GM21381 (cell line): ENCODE data around the gene KRTAP12-3.
"Not testable (repeated sequence)": the region's sequence is repeated elsewhere in the genome, so short reads cannot be mapped to it uniquely, and the experiment has no call there.

Experiments
- ATAC-seq: cut with Tn5 transposase; IDR thresholded peaks from one replicate; pipeline ENCODE4 v1.9.1; 2021; ENCODE audit warnings: mild to moderate bottlenecking, moderate library complexity; ENCODE audit not compliant: unreplicated experiment

KRTAP12-3 gene, protein sequence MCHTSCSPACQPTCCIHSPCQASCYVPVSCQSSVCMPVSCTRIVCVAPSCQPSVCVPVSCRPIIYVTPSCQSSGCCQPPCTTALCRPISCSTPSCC

DNA sequence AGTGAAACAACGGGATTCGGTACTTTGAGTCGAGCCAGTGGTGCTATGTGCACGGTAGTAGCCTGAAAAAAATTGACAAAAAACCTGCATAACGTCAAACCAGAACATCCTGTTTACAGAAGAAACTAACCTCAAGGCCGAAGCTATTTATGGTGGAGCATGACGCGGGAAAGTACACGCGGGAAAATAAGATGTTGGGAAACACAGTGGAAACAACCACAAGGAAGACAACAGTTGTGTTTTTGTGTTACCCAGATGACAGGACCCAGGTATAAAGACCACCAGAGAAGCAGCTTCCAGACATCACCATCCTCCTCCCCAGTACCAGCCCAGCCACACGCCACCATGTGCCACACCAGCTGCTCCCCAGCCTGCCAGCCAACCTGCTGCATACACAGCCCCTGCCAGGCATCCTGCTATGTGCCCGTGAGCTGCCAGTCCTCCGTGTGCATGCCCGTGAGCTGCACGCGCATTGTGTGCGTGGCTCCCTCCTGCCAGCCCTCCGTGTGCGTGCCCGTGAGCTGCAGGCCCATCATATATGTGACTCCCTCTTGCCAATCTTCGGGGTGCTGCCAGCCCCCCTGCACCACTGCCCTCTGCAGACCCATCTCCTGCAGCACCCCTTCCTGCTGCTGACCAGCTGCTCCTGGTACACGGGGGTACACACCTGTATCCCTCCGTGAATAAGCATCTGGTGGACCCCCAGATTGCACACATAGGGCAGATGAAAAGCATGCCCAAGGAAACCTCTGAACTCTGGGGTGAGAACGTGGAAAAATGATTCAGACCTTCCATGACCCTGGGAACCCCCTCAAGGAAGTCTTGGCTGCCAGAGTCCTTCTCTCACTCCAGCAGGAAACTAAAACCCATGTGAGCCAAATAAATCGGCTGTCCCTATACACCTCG, at the start of gene KRTAP12-3:
TSS of gene KRTAP12-3 (plus strand) at position 298 of the 906 bp plus-strand sequence. CDS start at position 346, 48 bp downstream.
- ATAC-seq: no peak

- no peak for ATAC-seq
Measured at GRCh38 chr21:44609193-44609592, 48.5 kb upstream of the KRTAP12-3 start.

DNA sequence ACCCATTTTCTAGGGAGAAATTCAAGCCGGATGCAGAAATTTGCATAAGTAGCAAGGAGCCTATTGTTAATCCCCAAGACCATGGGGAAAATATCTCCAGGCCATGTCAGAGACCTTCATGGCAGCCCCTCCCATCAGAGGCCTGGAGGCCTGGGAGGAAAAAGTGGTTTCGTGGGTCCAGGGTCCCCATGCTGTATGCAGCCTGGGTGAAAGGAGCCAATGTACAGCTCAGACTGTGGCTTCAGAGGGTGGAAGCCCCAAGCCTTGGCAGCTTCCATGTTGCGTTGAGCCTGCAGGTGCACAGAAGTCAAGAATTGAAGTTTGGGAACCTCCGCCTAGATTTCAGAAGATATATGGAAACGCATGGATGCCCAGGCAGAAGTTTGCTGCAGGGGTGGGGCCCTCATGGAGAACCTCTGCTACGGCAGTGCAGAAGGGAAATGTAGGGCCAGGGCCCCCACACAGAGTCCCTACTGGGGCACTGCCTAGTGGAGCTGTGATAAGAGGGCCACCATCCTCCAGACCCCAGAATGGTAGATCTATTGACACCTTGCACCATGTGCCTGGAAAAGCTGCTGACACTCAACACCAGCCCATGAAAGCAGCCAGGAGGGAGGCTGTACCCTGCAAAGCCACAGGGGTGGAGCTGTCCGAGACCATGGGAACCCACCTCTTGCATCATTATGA, 47.4 kb upstream of the KRTAP12-3 start:
- not testable (repeated sequence) for ATAC-seq

- ATAC-seq: no peak
Measured at GRCh38 chr21:44611551-44611950, 46.2 kb upstream of the KRTAP12-3 start.

GRCh38 chr21:44612029-44612486, 45.7 kb upstream of the KRTAP12-3 start, which contains the start of gene KRTAP10-8:
TSS of gene KRTAP10-8 (plus strand) at chr21:44612079. CDS start at chr21:44612101, 22 bp downstream.
- ATAC-seq: no peak

DNA sequence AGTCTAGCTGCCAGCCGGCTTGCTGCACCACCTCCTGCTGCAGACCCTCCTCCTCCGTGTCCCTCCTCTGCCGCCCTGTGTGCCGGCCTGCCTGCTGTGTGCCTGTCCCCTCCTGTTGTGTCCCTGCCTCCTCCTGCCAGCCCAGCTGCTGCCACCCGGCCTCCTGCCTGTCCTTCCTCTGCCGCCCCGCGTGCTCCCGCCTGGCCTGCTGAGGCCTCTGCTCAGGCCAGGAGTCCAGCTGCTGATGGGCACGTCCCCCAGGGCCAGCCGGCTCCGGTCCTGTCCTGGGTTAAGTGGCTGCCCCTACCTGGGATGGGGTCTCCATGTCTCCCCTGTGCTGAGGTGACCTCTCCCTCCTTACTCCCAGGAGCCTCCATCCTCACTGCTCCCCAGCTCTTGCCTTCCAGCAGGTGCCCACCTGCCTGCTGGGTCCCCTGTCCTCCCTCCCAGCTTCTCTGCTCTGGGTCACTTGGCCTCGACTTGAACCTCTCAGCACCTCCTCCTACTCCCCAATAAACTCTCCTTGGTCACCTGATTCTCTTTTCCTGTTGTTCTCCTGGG, 45.0 kb upstream of the KRTAP12-3 start:
- no peak for ATAC-seq

- no peak for ATAC-seq
Measured at GRCh38 chr21:44613386-44614155, 44.2 kb upstream of the KRTAP12-3 start.

GRCh38 chr21:44614161-44614631, 43.5 kb upstream of the KRTAP12-3 start:
- no peak for ATAC-seq

DNA sequence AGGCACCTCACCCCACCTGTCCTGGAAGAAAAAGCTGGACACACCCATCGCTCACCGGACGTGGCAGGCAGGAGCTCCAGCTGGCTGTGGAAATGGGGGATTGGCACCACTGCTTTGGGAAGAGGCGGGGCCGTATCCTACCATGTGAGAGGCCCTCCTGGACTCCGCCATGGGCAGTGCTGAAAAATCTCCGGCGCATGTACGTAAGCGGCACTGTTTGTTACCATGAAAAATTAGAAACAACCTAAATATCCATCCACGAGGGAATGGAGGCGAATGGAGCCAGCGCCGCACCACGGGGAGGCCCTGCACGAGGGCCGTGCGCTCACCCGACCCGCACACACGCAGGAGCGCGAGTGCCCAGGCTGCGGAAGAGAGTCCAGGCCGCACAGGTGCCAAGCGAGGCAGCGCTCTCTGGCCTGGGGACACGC, 42.8 kb upstream of the KRTAP12-3 start:
- ATAC-seq: no peak

- ATAC-seq: no peak
Measured at GRCh38 chr21:44615466-44615865, 42.3 kb upstream of the KRTAP12-3 start.

DNA sequence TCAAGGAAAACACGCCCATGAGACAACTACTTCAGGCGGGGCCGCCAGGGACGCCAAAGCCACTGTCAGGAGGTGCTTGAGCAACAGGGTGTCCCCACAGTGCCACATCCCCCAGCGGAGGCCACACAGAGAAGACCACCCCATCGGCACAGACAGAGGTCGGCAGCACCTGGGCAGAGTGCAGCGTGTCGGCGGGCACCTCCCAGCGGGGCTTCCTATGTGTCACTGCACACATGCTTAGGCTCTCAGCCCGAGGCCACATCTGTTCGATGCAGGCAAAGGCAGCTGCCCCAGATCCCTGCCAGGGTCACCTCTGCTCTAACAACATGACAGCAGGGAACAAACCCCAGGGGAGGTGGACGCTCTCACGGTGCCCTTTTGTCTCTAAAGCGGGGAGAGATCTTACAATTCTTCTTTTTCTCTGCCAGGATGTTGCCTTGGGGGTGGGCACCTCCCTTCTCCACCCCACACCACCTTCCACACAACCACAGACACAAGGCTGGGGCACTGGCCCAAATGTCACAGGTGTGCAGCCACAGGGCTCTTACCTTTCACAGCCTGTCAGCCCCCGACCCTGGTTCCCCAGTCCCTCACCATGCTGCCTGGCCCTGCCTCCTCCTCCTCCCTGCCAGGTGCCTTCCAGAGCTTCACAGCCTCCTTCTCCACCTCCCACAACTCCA, 41.7 kb upstream of the KRTAP12-3 start:
- ATAC-seq: no peak

DNA sequence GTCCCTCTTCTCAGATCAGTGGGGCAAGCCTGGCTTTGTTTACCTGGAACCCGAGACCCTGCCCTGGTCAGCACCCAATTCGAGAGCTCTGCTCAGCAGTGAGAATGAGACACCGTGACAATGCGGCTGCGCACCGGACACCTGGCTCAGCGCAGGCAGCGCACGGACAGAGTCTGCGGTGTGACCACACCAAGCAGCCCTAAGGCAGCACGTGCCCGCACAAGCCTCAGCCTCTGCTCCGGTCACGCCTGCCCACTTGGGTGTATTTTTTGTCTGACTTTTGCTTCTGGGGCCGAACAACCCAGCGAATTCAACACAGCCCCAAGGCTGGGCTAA, 41.2 kb upstream of the KRTAP12-3 start:
- ATAC-seq: no peak

DNA sequence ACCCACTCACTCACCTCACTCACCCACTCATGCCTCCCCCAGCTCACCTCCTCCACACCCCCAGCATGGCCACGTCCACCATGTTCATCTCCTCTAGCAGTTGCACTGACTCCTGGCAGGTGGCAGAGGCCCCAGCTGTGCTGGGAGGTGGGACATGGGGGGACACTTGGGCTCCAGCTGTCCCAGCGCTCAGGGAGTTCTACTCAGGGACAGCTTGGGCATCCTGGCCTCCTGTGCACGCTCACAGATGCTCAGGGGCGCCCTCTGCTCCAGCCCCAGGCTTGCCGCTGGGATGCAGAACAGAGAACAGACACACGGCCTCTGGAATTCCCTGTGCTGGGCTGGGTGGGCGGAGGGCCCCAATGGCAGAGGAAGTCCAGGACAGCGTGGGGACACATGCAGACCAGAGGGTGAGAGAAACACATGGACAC, 40.6 kb upstream of the KRTAP12-3 start:
- ATAC-seq: no peak

GRCh38 chr21:44618504-44618903, 39.2 kb upstream of the KRTAP12-3 start:
- ATAC-seq: no peak

GRCh38 chr21:44618909-44619308, 38.8 kb upstream of the KRTAP12-3 start:
- ATAC-seq: no peak

DNA sequence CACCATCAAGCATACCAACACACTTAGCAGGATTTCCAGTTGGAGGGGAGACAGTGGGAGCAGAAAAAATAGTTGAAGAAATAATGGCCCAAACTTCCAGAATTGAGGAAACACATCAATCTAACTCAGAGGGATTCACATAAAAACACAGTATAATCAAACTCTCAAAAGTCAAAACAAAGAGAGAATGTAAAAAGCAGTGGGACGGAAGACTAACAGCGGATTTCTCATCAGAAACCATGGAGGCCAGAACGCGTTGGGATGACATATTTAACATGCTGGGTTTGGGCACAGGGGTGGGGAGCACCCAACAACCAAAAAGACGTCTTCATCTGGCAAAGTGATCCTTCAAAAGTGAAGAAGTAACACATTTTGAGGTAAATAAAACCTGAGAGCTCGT, 37.8 kb upstream of the KRTAP12-3 start:
- no peak for ATAC-seq

DNA sequence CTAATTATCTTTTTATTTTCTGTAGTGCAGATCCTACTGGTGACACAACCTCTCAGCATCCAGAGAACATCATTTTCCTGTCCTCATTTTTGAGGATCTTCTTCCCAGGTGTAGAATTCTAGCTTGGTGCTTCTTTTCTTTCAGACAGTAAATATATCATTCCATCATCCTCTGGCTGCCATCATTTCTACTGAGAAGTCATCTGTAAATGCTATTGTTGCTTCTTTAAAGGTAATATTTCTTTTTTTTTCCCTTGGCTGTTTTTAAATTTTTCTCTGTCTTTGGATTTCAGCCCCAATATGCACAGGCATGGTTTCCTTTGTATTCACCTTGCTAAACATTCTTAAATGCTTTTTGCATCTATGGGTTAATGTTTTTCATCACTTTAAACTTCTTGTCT, 34.2 kb upstream of the KRTAP12-3 start:
- ATAC-seq: no peak

- no peak for ATAC-seq
Measured at GRCh38 chr21:44625756-44626155, 32.0 kb upstream of the KRTAP12-3 start.

DNA sequence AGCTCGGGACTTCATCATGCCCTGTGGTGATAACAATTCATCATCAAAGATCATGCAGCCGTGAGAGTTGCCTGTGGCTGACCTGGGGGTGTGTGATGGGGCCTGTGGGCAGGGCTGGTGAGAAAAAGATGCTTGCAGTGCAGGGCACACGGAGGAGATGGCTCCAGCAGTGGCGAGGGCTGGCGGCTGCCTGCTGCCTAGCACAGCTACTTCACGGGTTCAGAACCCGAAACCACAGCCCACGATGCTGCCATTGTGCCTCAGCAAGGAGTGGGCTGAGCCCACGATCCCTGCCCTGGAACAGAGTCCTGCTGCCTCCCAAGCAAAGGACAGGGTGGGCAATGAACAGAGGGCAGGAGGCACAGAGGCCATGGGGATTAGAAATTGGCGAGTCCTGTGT, 31.5 kb upstream of the KRTAP12-3 start:
- no peak for ATAC-seq

GRCh38 chr21:44626673-44627143, 31.0 kb upstream of the KRTAP12-3 start, which contains the start of gene KRTAP10-9:
TSS of gene KRTAP10-9 (plus strand) at chr21:44627093. CDS start at chr21:44627172, 79 bp downstream.
- ATAC-seq: no peak
